IPS-18c (cell line): ENCODE data around the gene DOCK4.

Experiments used
- H3K4me3 ChIP-seq: 2 replicates; pipeline ENCODE4 v1.7.0; 2013; ENCODE audit warnings: low read depth, mild to moderate bottlenecking, low read length, moderate library complexity; ENCODE audit not compliant: insufficient read depth
- H3K9me3 ChIP-seq: one replicate; pipeline ENCODE4 v1.6.1; 2013; ENCODE audit warnings: mild to moderate bottlenecking, low read length, moderate library complexity; ENCODE audit not compliant: control insufficient read depth, insufficient read depth

DOCK4 gene

DNA sequence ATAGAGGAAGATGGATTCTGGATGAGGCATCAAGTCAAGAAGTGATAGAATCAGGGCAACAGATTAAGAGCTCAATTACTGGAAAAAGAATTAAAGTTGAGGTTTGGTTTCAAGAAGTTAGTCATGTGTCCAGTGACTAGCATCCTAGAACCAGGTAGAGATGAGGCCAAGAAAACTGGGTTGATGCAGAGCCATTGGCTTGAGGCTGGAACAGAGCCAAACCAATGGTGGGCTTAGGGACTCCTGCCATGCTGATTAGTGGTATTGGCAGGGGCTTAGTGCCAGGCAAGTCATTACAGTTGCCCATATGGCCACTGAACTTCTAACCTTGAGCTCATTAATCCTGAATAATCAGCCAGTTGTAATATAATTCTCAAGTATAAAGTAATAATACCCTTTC is 18.8 kb upstream of the DOCK4 start:
- H3K9me3 ChIP-seq = no peaks in the 10 kb centered on the region
- H3K4me3 ChIP-seq = no peak overlapping the region

DNA sequence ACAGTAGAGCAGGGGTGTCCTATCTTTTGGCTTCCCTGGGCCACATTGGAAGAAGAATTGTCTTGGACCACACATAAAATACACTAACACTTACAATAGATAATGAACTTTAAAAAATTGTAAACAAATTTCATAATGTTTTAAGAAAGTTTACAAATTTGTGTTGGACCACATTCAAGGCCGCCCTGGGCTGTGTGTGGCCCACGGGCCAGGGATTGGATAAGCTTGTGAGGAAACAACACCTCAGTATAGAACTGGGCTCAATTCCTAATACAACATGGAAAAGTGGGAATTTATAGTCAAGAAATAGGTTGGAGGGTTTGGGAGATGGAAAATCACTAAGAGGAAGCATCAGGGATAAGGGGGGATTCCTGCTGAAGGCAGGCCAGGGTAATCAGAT is 18.0 kb upstream of the DOCK4 start:
- Histone ChIP-seq H3K4me3 (no peak overlapping the region), H3K9me3 (no peaks in the 10 kb centered on the region)

DNA sequence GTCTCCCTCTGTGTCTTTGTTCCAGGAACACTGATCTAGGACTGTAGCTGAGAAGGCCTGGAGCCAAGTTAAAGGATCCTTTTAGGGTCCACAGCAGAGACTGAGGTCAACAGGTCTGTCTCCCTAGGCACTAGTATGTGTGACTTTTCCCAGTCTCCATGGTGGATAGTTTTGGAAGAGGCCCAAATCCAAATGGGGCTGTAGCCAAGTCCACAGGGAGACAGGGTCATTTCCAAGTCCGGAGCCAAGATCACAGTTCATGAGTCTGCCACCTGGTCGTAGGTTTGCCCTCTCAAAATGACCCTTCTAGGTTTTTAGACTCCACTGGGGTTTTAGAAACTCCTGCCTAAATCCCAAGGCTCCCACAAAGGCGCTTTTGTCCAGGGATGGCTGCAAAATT is 17.1 kb upstream of the DOCK4 start:
- Histone ChIP-seq H3K9me3 (no peaks in the 10 kb centered on the region), H3K4me3 (no peak overlapping the region)

DNA sequence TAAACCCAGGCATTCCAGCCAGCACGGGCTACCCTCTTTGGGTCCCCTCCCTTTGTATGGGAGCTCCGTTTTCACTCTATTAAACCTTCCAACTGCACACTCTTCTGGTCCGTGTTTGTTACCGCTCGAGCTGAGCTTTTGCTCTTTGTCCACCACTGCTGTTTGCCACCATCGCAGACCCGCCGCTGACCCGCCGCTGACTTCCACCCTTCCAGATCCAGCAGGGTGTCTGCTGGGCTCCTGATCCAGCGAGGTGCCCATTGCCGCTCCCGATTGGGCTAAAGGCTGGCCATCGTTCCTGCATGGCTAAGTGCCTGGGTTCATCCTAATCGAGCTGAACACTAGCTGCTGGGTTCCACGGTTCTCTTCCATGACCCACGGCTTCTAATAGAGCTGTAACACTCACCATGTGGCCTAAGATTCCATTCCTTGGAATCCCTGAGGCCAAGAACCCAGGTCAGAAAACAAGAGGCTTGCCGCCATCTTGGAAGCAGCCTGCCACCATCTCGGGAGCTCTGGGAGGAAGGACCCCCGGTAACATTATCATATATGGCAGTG is 14.8 kb upstream of the DOCK4 start:
- no peak overlapping the region for H3K4me3 ChIP-seq
- no peaks in the 10 kb centered on the region for H3K9me3 ChIP-seq

- no peak overlapping the region for H3K4me3 ChIP-seq
- no peaks in the 10 kb centered on the region for H3K9me3 ChIP-seq
Measured at GRCh38 chr7:112215787-112216186, 9.6 kb upstream of the DOCK4 start.

DNA sequence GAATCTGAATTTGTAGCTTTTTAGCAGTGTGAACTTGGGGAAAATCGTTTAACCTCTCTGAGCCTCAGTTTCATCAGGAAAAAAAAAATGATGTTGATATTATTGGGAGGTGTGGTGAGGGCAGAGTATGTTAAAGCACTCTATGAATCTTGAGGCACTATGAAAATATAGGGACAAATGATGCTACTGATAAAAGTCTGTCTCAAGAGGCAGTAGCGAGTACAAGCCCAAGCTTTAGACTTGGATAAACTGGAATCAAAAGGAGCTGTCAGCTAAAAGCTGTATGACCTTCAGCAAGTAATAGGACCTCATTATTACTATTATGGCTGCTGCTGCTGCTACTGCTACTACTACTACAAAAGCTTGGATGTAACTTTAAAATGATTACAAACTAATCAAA is 8.7 kb upstream of the DOCK4 start:
- Histone ChIP-seq H3K9me3 (no peaks in the 10 kb centered on the region), H3K4me3 (no peak overlapping the region)

DNA sequence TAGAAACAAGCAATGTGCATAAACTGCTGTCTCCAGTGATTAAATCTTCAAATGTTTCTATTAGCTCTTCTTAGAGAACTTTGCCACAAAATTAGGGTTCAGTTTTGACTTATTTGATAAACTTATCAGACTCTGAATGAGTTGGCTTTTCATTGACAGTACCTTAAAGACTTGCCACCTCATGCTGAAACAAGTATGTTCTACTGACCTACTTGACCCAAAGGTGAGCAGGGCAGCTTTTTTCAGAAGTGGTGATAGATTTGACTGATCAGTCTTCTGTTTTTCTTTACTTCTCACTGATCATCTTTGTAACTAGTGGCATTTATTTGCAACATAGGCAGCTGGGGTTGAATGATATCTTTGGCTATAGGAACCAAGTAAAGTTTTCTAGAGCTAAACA is 8.1 kb upstream of the DOCK4 start:
- no peaks in the 10 kb centered on the region for H3K9me3 ChIP-seq
- H3K4me3 ChIP-seq = no peak overlapping the region

GRCh38 chr7:112213735-112214134 is 7.5 kb upstream of the DOCK4 start:
- no peak overlapping the region for H3K4me3 ChIP-seq

DNA sequence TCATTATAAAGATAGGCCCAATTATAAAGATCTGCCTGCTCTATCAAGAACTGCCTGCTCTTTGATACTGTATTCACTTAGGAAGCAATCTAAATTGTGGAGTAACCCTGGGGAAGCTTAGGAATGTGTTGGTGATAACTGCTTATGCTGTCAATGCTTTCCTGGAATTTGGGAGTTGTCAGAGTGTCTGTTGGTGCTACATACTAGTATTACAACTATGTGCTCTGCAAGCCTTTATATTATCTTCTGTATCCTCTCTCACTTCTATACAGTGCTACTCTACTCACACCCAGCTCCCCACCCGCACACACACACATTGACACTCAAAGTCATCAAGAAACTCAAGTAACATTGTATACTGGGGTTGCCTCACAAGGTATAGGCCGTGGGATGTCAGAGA is 6.4 kb upstream of the DOCK4 start:
- H3K4me3 ChIP-seq = no peak overlapping the region
- H3K9me3 ChIP-seq = no peaks in the 10 kb centered on the region

More at GRCh38 chr7:112213735-112214134, 7.5 kb upstream of the DOCK4 start:
- H3K9me3 ChIP-seq = no peaks in the 10 kb centered on the region

GRCh38 chr7:112211348-112211907 is 5.2 kb upstream of the DOCK4 start:
- H3K4me3 ChIP-seq = no peak overlapping the region
- H3K9me3 ChIP-seq = peaks cover 2% of the 10 kb centered on the region

- Histone ChIP-seq H3K4me3 (no peak overlapping the region; the same call in 1 of the 2 replicates), H3K9me3 (peaks cover 2% of the 10 kb centered on the region)
Measured at GRCh38 chr7:112207765-112208164, 1.6 kb upstream of the DOCK4 start.

- peaks cover 2% of the 10 kb centered on the region for H3K9me3 ChIP-seq
- peak overlapping the region; percentile 85 for H3K4me3 ChIP-seq
Measured at GRCh38 chr7:112206991-112207592, 893 bp upstream of the DOCK4 start.

DNA sequence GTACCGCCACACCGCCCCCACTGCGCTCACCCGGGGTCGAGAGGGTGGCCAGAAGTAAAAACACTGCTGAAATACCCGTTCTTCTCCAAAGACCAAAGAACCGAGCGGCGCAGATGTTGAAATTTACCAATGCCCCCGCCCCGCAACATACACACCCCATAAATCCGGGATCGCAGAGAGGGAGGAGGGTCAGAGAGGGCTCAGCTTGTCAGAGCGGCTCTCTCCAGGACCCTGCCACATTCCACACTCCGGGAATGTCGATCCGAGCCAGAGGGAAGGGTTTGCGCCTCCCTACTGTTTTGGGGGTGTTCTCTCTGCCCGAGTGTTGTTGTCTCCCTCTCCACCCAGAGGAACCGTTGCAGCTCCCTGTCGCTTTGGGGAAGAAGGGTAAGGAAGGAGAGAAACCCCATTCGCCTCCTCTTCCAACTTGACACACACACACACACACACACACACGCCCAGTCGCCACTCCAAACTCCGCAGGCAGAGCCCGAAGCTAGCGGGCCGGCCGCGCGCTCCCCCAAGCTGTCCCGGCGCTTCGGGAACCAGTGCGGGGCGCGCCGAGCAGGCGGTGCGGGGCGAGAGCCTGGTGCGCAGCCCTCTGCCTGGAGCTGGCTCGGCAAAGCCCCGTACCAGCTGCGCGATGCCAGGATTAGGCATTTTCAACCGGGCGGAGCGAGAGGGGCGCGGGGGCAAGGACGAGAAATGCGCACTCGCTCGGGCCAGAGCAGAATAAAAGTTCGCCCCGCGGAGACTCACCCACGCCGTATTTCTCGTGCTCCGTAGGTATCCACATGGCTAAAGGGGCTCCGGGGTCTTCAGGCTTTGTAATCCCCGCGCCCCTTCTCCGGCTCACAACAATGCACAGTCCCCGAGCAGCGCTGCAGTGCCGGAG is 609 bp downstream of the DOCK4 start:
- peaks cover 2% of the 10 kb centered on the region for H3K9me3 ChIP-seq
- H3K4me3 ChIP-seq = peak overlapping the region; percentile 84

GRCh38 chr7:112204499-112205342 is 1.5 kb downstream of the DOCK4 start:
- Histone ChIP-seq H3K4me3 (peak overlapping the region; percentile 84), H3K9me3 (peaks cover 2% of the 10 kb centered on the region)

DNA sequence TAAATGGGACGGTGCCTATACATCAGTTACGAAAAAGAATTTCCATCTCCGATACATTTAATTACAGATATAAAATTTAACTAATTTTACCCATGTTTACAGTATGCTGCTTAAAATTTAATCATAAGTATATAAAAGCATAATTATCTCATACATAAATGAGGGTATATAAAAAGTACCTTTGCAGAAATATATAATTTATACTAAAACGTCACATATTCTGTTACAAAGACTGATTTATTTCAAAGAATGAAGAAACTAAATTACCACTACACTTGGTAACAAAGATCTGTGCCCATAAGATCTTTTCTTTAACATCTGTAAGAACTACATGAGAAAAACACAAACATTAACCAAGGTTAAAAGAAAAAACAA is 2.8 kb downstream of the DOCK4 start:
- H3K4me3 ChIP-seq = no peak overlapping the region
- peaks cover 2% of the 10 kb centered on the region for H3K9me3 ChIP-seq

- Histone ChIP-seq H3K9me3 (peaks cover 2% of the 10 kb centered on the region), H3K4me3 (no peak overlapping the region)
Measured at GRCh38 chr7:112202816-112203215, 3.4 kb downstream of the DOCK4 start.

DNA sequence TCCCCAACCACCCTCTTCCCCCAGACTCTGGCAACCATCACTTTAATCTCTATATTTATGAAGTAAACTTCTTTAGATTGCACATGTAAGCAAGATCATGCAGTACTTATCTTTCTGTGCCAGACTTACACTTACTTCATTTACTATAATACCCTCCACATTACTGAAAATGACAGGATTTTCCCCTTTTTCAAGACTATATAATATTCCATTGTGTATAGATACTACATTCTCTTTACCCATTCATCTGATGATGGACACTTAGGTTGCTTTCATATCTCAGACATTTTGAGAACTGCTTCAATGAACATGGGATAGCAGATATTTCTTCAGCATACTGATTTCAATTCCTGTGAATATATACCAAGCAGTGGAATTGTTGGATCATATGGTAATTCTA is 4.4 kb downstream of the DOCK4 start:
- Histone ChIP-seq H3K4me3 (no peak overlapping the region), H3K9me3 (peaks cover under 1% of the 10 kb centered on the region)
